ENCODE measurements around the gene ESR2.
A peak's percentile ranks its signal among the peaks of the same experiment; 100 is the strongest.

The ESR2 gene

GRCh38 chr14:64208261-64208660 is 85.9 kb downstream of the ESR2 start:
- no peak for DNase-seq (ENCODE audit: insufficient read length)
- no peak for TF ChIP-seq TAF1 (IDR thresholded peaks at IDR 0.05; ENCODE audit: borderline replicate concordance, low read depth, low read length)
- no peak for TF ChIP-seq POLR2A (IDR thresholded peaks at IDR 0.05; ENCODE audit: low read depth, low read length)
- FAIRE-seq, result no peak

- DNase-seq (ENCODE audit: insufficient read length) (no peak), FAIRE-seq (no peak)
- no peak for TF ChIP-seq POLR2A (IDR thresholded peaks at IDR 0.05; ENCODE audit: low read depth, low read length)
- no peak for TF ChIP-seq POLR2AphosphoS5 (IDR thresholded peaks at IDR 0.05; ENCODE audit: low read depth, low read length)
- no peak for TF ChIP-seq TAF1 (IDR thresholded peaks at IDR 0.05; ENCODE audit: borderline replicate concordance, low read depth, low read length)
These were observed 90.7 kb downstream of the ESR2 start for GRCh38 chr14:64203366-64204006.

GRCh38 chr14:64202716-64203115 is 91.5 kb downstream of the ESR2 start:
- TF ChIP-seq POLR2AphosphoS5 (IDR thresholded peaks at IDR 0.05; ENCODE audit: low read depth, low read length) (no peak), POLR2A (IDR thresholded peaks at IDR 0.05; ENCODE audit: low read depth, low read length) (no peak), TAF1 (IDR thresholded peaks at IDR 0.05; ENCODE audit: borderline replicate concordance, low read depth, low read length) (no peak)
- FAIRE-seq (no peak), DNase-seq (ENCODE audit: insufficient read length) (no peak)

GRCh38 chr14:64201921-64202545 is 92.1 kb downstream of the ESR2 start:
- TF ChIP-seq POLR2AphosphoS5 (IDR thresholded peaks at IDR 0.05; ENCODE audit: low read depth, low read length) (no peak), POLR2A (IDR thresholded peaks at IDR 0.05; ENCODE audit: low read depth, low read length) (no peak), TAF1 (IDR thresholded peaks at IDR 0.05; ENCODE audit: borderline replicate concordance, low read depth, low read length) (no peak)
- FAIRE-seq, result no peak

GRCh38 chr14:64201296-64201695 is 92.9 kb downstream of the ESR2 start:
- no peak for TF ChIP-seq POLR2A (IDR thresholded peaks at IDR 0.05; ENCODE audit: low read depth, low read length)
- no peak for TF ChIP-seq TAF1 (IDR thresholded peaks at IDR 0.05; ENCODE audit: borderline replicate concordance, low read depth, low read length)
- FAIRE-seq (no peak), DNase-seq (ENCODE audit: insufficient read length) (no peak)

More at GRCh38 chr14:64201921-64202545, 92.1 kb downstream of the ESR2 start:
- no peak for DNase-seq (ENCODE audit: insufficient read length)

- no peak for DNase-seq (ENCODE audit: insufficient read length)
- TF ChIP-seq POLR2AphosphoS5 (IDR thresholded peaks at IDR 0.05; ENCODE audit: low read depth, low read length), result no peak
- no peak for TF ChIP-seq TAF1 (IDR thresholded peaks at IDR 0.05; ENCODE audit: borderline replicate concordance, low read depth, low read length)
- TF ChIP-seq POLR2A (IDR thresholded peaks at IDR 0.05; ENCODE audit: low read depth, low read length), result no peak
- no peak for FAIRE-seq
These were observed 94.0 kb downstream of the ESR2 start for GRCh38 chr14:64200170-64200569.

GRCh38 chr14:64198486-64198885 is 95.7 kb downstream of the ESR2 start:
- no peak for DNase-seq (ENCODE audit: insufficient read length)
- no peak for FAIRE-seq
- TF ChIP-seq TAF1 (IDR thresholded peaks at IDR 0.05; ENCODE audit: borderline replicate concordance, low read depth, low read length) (no peak), POLR2AphosphoS5 (IDR thresholded peaks at IDR 0.05; ENCODE audit: low read depth, low read length) (no peak), POLR2A (IDR thresholded peaks at IDR 0.05; ENCODE audit: low read depth, low read length) (no peak)

GRCh38 chr14:64197996-64198395 is 96.2 kb downstream of the ESR2 start:
- TF ChIP-seq POLR2AphosphoS5 (IDR thresholded peaks at IDR 0.05; ENCODE audit: low read depth, low read length), result no peak
- no peak for TF ChIP-seq POLR2A (IDR thresholded peaks at IDR 0.05; ENCODE audit: low read depth, low read length)
- no peak for TF ChIP-seq TAF1 (IDR thresholded peaks at IDR 0.05; ENCODE audit: borderline replicate concordance, low read depth, low read length)
- FAIRE-seq (peak; percentile 51), DNase-seq (ENCODE audit: insufficient read length) (no peak)

GRCh38 chr14:64196814-64197411 is 97.3 kb downstream of the ESR2 start:
- DNase-seq (ENCODE audit: insufficient read length), result no peak
- peak; percentile 86 for FAIRE-seq
- TF ChIP-seq POLR2AphosphoS5 (IDR thresholded peaks at IDR 0.05; ENCODE audit: low read depth, low read length) (no peak), TAF1 (IDR thresholded peaks at IDR 0.05; ENCODE audit: borderline replicate concordance, low read depth, low read length) (no peak), POLR2A (IDR thresholded peaks at IDR 0.05; ENCODE audit: low read depth, low read length) (no peak)

- FAIRE-seq (peak; percentile 74), DNase-seq (ENCODE audit: insufficient read length) (no peak)
- no peak for TF ChIP-seq TAF1 (IDR thresholded peaks at IDR 0.05; ENCODE audit: borderline replicate concordance, low read depth, low read length)
- TF ChIP-seq POLR2A (IDR thresholded peaks at IDR 0.05; ENCODE audit: low read depth, low read length), result no peak
- no peak for TF ChIP-seq POLR2AphosphoS5 (IDR thresholded peaks at IDR 0.05; ENCODE audit: low read depth, low read length)
These were observed 98.1 kb downstream of the ESR2 start for GRCh38 chr14:64196056-64196455.

GRCh38 chr14:64195199-64195598 is 99.0 kb downstream of the ESR2 start:
- FAIRE-seq, result peak; percentile 86
- TF ChIP-seq POLR2A (IDR thresholded peaks at IDR 0.05; ENCODE audit: low read depth, low read length) (no peak), TAF1 (IDR thresholded peaks at IDR 0.05; ENCODE audit: borderline replicate concordance, low read depth, low read length) (no peak)
- no peak for DNase-seq (ENCODE audit: insufficient read length)

GRCh38 chr14:64194404-64194803 is 99.8 kb downstream of the ESR2 start:
- TF ChIP-seq TAF1 (IDR thresholded peaks at IDR 0.05; ENCODE audit: borderline replicate concordance, low read depth, low read length), result no peak
- TF ChIP-seq POLR2A (IDR thresholded peaks at IDR 0.05; ENCODE audit: low read depth, low read length), result no peak
- no peak for TF ChIP-seq POLR2AphosphoS5 (IDR thresholded peaks at IDR 0.05; ENCODE audit: low read depth, low read length)
- no peak for FAIRE-seq

More at GRCh38 chr14:64194404-64194803, 99.8 kb downstream of the ESR2 start:
- no peak for DNase-seq (ENCODE audit: insufficient read length)
